GM12892 (cell line): Measurements from ENCODE around the gene MAP4.

Experiments
- POLR2A ChIP-seq: IDR thresholded peaks from 2 replicates; pipeline ENCODE4 v1.6.1; 2011; ENCODE audit warnings: low read depth, low read length, control low read depth
- POLR2AphosphoS5 ChIP-seq: IDR thresholded peaks from 2 replicates; pipeline ENCODE4 v1.6.1; 2011; ENCODE audit warnings: low read depth, low read length, control low read depth
- TAF1 ChIP-seq: IDR thresholded peaks from 2 replicates; pipeline ENCODE4 v1.6.1; 2011; ENCODE audit warnings: low read depth, mild to moderate bottlenecking, control low read depth, low read length, borderline replicate concordance

DNA sequence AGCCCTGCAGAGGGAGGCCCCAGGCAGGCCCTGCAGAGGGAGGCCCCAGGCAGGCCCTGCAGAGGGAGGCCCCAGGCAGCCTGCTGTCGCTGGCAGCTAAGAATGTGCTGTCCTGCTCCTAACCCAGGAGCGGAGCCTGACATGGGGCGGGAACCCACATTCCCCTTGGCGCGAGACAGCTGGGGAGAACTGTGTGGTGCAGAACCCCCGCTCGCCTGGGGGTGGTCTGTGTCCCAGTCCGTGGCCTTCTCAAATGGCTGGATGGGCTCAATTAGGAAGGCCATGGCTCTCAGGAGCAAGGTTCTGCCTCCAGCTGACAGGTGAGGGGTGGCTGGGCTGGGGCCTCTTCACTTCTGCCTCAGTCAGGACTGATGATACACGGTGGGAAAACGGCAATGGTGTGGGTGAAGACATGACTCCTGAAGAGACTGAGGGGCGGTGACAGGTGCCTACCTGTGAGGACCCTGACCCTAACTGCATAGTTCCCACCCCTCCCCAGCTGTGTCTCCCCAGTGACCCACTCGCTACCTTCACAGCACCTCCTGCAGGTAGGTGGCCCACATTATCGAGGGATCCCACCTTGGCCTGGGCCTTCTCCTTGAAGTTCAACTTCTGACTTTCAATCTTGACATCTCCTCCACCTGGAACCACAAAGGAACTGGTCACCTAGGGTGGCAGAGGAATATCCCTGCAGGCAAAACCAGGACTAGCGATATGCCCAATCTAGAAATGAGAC is 161.3 kb downstream of the MAP4 start:
- TF ChIP-seq TAF1 (no peak), POLR2A (no peak), POLR2AphosphoS5 (no peak)
